ENCODE results near the gene ANLN. TPM values are rescaled to one million over a fixed set of nuclear protein-coding genes. Genes with fewer than 3 reads are reported as not detected.

Gene ANLN
- total and polyA plus RNA-seq, 9 of the 15 experiments (the other 6 are each of a cell fraction or from before 2014, with no cell fraction given) = 18.1 to 66.2 (median 38.7) TPM

GRCh38 chr7:36389371-36390198 lies at the start of gene ANLN (continued):
- TF ChIP-seq ATF2 (CRISPR knock-in tag; IDR thresholded peaks at IDR 0.05) (no peak), ZNF778 (CRISPR knock-in tag; IDR thresholded peaks at IDR 0.05) (no peak), SAFB2 (IDR thresholded peaks at IDR 0.05; ENCODE audit: borderline replicate concordance, low read depth, low read length, severe bottlenecking) (no peak), CREM (IDR thresholded peaks at IDR 0.05; ENCODE audit: low read depth) (no peak; the same call in 1 of the 2 replicates), WHSC1 (IDR thresholded peaks at IDR 0.05; ENCODE audit: low read length) (no peak), CC2D1A (IDR thresholded peaks at IDR 0.05) (peak; percentile 78), COPS2 (conservative IDR thresholded peaks at IDR 0.05) (no peak), ZNF311 (CRISPR knock-in tag; IDR thresholded peaks at IDR 0.05) (peak; percentile 77; the same call in 1 of the 2 replicates), GTF2F1 (IDR thresholded peaks at IDR 0.05; ENCODE audit: low read depth, low read length) (peak; percentile 59; the same call in 1 of the 2 replicates), SIX5 (IDR thresholded peaks at IDR 0.05; ENCODE audit: borderline replicate concordance in 1 of 2, insufficient read depth in 1 of 2, low read depth in 1 of 2, low read length in 2 of 2) (0 out of 4 replicates have a peak, but pooled peaks of 1 of the 2 experiments have one; percentile 1), ZC3H8 (IDR thresholded peaks at IDR 0.05) (no peak), XRCC3 (IDR thresholded peaks at IDR 0.05) (no peak), ZNF695 (CRISPR knock-in tag; IDR thresholded peaks at IDR 0.05) (no peak), ZNF274 (IDR thresholded peaks at IDR 0.05; ENCODE audit: borderline replicate concordance, low read depth, low read length) (no peak), ZKSCAN1 (IDR thresholded peaks at IDR 0.05; ENCODE audit: low read depth, low read length) (no peak), ZNF12 (CRISPR knock-in tag; IDR thresholded peaks at IDR 0.05) (no peak), ZNF184 (CRISPR knock-in tag; IDR thresholded peaks at IDR 0.05) (no peak), ETV1 (tag; conservative IDR thresholded peaks at IDR 0.05; ENCODE audit: low read depth) (no peak)
- TF ChIP-seq, protein P1, sequence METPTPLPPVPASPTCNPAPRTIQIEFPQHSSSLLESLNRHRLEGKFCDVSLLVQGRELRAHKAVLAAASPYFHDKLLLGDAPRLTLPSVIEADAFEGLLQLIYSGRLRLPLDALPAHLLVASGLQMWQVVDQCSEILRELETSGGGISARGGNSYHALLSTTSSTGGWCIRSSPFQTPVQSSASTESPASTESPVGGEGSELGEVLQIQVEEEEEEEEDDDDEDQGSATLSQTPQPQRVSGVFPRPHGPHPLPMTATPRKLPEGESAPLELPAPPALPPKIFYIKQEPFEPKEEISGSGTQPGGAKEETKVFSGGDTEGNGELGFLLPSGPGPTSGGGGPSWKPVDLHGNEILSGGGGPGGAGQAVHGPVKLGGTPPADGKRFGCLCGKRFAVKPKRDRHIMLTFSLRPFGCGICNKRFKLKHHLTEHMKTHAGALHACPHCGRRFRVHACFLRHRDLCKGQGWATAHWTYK (CRISPR knock-in tag; IDR thresholded peaks at IDR 0.05) = no peak
- TF ChIP-seq, protein P2, sequence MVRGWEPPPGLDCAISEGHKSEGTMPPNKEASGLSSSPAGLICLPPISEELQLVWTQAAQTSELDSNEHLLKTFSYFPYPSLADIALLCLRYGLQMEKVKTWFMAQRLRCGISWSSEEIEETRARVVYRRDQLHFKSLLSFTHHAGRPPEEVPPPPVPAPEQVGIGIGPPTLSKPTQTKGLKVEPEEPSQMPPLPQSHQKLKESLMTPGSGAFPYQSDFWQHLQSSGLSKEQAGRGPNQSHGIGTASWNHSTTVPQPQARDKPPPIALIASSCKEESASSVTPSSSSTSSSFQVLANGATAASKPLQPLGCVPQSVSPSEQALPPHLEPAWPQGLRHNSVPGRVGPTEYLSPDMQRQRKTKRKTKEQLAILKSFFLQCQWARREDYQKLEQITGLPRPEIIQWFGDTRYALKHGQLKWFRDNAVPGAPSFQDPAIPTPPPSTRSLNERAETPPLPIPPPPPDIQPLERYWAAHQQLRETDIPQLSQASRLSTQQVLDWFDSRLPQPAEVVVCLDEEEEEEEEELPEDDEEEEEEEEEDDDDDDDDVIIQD (CRISPR knock-in tag; IDR thresholded peaks at IDR 0.05) = no peak
- TF ChIP-seq, protein P3, sequence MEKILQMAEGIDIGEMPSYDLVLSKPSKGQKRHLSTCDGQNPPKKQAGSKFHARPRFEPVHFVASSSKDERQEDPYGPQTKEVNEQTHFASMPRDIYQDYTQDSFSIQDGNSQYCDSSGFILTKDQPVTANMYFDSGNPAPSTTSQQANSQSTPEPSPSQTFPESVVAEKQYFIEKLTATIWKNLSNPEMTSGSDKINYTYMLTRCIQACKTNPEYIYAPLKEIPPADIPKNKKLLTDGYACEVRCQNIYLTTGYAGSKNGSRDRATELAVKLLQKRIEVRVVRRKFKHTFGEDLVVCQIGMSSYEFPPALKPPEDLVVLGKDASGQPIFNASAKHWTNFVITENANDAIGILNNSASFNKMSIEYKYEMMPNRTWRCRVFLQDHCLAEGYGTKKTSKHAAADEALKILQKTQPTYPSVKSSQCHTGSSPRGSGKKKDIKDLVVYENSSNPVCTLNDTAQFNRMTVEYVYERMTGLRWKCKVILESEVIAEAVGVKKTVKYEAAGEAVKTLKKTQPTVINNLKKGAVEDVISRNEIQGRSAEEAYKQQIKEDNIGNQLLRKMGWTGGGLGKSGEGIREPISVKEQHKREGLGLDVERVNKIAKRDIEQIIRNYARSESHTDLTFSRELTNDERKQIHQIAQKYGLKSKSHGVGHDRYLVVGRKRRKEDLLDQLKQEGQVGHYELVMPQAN (IDR thresholded peaks at IDR 0.05; ENCODE audit: borderline replicate concordance) = peak; percentile 96
- TF ChIP-seq, protein P4, sequence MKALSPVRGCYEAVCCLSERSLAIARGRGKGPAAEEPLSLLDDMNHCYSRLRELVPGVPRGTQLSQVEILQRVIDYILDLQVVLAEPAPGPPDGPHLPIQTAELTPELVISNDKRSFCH (CRISPR knock-in tag; IDR thresholded peaks at IDR 0.05) = no peak
- TF ChIP-seq, protein P4 (tag; IDR thresholded peaks at IDR 0.05) = no peak
